ENCODE measurements around the gene ATF6. TPM values are rescaled to one million over a fixed set of nuclear protein-coding genes. Genes with fewer than 3 reads are reported as not detected.
"Not testable (repeated sequence)": the region's sequence is repeated elsewhere in the genome, so short reads cannot be mapped to it uniquely, and the experiment has no call there.

Gene ATF6
- total RNA-seq, 1 donor from 2014 or later = 38.6 TPM

DNA sequence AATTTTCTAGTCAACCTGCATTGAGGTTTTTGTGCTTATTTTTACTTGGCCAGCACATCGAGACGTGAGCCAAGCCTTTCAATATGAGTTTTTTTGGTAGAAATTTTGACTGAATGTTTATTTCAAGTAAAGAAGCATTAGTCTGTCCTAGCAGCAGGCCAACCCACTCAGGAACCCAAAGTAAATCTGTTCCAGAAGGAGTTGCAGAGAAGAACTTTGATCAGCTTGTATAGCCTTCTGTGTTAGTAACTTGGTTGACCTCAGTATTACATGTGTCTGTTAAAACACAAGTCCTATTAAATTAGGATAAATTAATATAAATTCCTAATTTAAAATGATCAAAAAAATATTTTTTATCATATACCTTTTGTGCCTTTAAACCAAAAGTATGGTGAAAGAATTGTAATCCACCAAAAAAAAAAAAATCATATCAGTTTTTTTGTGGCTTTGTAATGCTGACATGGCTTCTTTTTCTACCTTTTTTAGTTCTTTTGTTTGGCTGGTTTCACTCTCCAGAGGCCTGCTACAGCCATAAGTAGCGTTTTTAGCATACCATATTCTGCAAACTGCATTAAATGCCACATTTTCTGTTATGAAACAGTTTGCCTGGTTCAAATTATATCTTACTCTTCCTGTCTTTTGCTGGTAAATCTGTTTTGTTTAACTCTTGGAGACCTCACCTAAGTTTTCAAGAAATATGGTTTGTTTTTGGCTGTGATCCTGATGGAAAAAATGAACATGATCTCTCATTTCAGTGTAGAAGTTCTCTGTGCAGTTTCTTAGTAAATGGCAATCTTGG lies 39.5 kb downstream of the ATF6 start:
- no peaks in the 10 kb centered on the region for H3K27me3 ChIP-seq (ENCODE audit: control insufficient read depth, insufficient read depth, low read length)
- peaks cover 1% of the 10 kb centered on the region for H3K36me3 ChIP-seq (ENCODE audit: control insufficient read depth, insufficient read depth, low read length)
- DNase-seq (ENCODE audit: low read depth) = no peak
- H3K4me3 ChIP-seq (ENCODE audit: low read depth, low read length) = no peak overlapping the region
- TF ChIP-seq, protein P1, sequence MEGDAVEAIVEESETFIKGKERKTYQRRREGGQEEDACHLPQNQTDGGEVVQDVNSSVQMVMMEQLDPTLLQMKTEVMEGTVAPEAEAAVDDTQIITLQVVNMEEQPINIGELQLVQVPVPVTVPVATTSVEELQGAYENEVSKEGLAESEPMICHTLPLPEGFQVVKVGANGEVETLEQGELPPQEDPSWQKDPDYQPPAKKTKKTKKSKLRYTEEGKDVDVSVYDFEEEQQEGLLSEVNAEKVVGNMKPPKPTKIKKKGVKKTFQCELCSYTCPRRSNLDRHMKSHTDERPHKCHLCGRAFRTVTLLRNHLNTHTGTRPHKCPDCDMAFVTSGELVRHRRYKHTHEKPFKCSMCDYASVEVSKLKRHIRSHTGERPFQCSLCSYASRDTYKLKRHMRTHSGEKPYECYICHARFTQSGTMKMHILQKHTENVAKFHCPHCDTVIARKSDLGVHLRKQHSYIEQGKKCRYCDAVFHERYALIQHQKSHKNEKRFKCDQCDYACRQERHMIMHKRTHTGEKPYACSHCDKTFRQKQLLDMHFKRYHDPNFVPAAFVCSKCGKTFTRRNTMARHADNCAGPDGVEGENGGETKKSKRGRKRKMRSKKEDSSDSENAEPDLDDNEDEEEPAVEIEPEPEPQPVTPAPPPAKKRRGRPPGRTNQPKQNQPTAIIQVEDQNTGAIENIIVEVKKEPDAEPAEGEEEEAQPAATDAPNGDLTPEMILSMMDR (IDR thresholded peaks at IDR 0.05; ENCODE audit: insufficient read depth, low read length, poor library complexity, severe bottlenecking) = no peak

DNA sequence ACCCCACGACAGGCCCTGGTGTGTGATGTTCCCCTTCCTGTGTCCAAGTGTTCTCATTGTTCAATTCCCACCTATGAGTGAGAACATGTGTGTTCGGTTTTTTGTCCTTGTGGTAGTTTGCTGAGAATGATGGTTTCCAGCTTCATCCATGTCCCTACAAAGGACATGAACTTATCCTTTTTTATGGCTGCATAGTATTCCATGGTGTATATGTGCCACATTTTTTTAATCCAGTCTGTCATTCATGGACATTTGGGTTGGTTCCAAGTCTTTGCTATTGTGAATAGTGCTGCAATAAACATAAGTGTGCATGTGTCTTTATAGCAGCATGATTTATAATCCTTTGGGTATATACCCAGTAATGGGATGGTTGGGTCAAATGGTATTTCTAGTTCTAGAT lies 43.1 kb downstream of the ATF6 start:
- H3K27me3 ChIP-seq (ENCODE audit: control insufficient read depth, insufficient read depth, low read length); H3K36me3 ChIP-seq (ENCODE audit: control insufficient read depth, insufficient read depth, low read length); DNase-seq (ENCODE audit: low read depth); H3K4me3 ChIP-seq (ENCODE audit: low read depth, low read length): not testable (repeated sequence)

DNA sequence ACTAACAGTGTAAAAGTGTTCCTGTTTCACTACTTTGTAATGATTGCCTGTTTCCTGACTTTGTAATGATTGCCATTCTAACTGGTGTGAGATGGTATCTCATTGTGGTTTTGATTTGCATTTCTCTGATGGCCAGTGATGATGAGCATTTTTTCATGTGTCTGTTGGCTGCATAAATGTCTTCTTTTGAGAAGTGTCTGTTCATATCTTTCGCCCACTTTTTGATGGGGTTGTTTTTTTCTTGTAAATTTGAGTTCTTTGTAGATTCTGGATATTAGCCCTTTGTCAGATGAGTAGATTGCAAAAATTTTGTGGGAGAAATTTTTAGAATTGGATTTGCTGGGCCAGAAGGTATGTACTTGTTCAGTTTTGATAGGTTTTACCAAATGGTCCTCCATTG lies 43.5 kb downstream of the ATF6 start:
- not testable (repeated sequence) for H3K4me3 ChIP-seq (ENCODE audit: low read depth, low read length); H3K36me3 ChIP-seq (ENCODE audit: control insufficient read depth, insufficient read depth, low read length); DNase-seq (ENCODE audit: low read depth); H3K27me3 ChIP-seq (ENCODE audit: control insufficient read depth, insufficient read depth, low read length)

DNA sequence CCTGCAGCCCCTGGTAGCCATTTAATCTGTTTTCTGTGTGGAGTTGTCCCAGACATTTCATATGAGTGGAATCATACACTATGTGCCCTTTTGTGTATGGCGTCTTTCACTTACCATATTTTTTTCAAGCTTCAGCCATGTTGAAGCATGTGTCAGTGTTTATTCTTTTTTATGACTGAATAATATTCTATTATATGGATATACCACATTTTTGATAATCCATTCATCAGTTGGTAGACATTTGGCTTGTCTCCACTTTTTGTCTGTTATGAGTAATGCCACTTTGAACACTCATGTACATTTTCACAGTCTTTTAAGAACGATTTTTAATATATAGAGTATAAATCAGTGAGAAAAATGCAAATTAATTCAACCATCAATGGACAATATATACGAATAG lies 44.7 kb downstream of the ATF6 start:
- Histone ChIP-seq H3K27me3 (ENCODE audit: control insufficient read depth, insufficient read depth, low read length) (no peaks in the 10 kb centered on the region), H3K4me3 (ENCODE audit: low read depth, low read length) (no peak overlapping the region), H3K36me3 (ENCODE audit: control insufficient read depth, insufficient read depth, low read length) (peaks cover 1% of the 10 kb centered on the region)
- TF ChIP-seq, protein P1 (IDR thresholded peaks at IDR 0.05; ENCODE audit: insufficient read depth, low read length, poor library complexity, severe bottlenecking) = no peak
- DNase-seq (ENCODE audit: low read depth) = no peak

DNA sequence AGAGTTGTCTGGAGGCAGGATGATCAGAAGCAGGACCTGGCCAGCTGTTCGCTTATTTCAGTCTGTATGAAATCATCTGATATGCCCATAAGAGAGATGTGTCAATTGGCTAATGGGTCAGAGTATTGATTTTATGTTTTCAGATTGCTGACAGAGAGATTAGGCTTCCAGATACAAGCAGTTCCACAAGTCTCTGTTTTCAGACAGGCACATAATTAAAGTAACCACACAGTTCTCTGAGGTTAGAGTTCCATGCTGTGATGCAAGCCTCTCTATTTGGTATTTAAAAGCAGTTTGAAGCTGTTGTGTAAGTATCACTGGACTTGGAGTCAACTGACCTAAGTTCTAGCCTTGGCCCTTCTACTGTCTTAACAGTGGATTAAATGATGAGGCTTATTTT lies 50.1 kb downstream of the ATF6 start:
- TF ChIP-seq, protein P1 (IDR thresholded peaks at IDR 0.05; ENCODE audit: insufficient read depth, low read length, poor library complexity, severe bottlenecking) = no peak
- H3K36me3 ChIP-seq (ENCODE audit: control insufficient read depth, insufficient read depth, low read length) = no peaks in the 10 kb centered on the region
- DNase-seq (ENCODE audit: low read depth) = no peak
- no peak overlapping the region for H3K4me3 ChIP-seq (ENCODE audit: low read depth, low read length)
- H3K27me3 ChIP-seq (ENCODE audit: control insufficient read depth, insufficient read depth, low read length) = no peaks in the 10 kb centered on the region

DNA sequence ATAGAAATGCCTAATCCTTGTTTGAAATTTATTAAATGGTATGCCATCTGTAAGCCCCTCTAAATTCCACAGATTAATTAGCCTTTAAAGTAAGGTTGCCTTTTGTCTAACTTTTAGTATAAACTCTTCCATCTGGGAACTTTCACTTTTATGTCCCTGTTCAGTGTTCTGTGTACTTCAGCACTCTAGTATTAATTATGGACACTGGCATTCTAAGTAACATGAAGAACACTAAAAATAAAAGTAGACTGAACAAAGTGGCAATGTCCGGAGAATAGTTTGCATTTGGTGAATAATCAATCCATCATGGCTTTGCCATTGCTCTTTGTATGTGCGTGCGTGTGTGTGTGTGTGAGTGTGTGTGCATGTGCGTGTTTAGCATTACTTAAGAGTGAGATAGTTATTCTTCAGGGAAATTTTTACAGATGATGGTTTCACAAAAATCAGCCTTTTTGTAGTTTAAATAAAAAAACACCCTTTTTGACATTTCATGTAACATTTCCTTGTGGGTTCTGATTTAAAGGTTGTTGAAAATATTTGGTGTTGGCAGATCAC lies 51.1 kb downstream of the ATF6 start:
- Histone ChIP-seq H3K4me3 (ENCODE audit: low read depth, low read length) (no peak overlapping the region), H3K27me3 (ENCODE audit: control insufficient read depth, insufficient read depth, low read length) (no peaks in the 10 kb centered on the region), H3K36me3 (ENCODE audit: control insufficient read depth, insufficient read depth, low read length) (no peaks in the 10 kb centered on the region)
- TF ChIP-seq, protein P1 (IDR thresholded peaks at IDR 0.05; ENCODE audit: insufficient read depth, low read length, poor library complexity, severe bottlenecking) = no peak
- DNase-seq (ENCODE audit: low read depth) = no peak

DNA sequence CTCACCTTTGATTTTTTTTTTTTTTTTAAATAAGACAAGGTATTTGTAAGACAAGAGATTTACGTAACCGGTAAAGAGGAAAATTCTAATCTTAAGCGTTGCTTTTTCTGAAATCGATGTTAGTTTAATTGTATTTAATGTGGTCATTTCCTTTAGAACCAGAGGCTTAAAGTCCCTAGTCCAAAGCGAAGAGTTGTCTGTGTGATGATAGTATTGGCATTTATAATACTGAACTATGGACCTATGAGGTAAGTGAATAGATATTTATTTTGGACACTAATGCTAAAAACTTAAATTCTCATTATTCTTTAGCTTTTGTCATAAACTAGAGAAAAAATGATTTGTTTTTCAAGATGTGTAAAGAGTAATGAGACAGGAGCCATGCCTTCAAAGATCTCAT lies 54.8 kb downstream of the ATF6 start:
- Histone ChIP-seq H3K27me3 (ENCODE audit: control insufficient read depth, insufficient read depth, low read length) (no peaks in the 10 kb centered on the region), H3K36me3 (ENCODE audit: control insufficient read depth, insufficient read depth, low read length) (no peaks in the 10 kb centered on the region), H3K4me3 (ENCODE audit: low read depth, low read length) (no peak overlapping the region)
- TF ChIP-seq, protein P1 (IDR thresholded peaks at IDR 0.05; ENCODE audit: insufficient read depth, low read length, poor library complexity, severe bottlenecking) = no peak
- DNase-seq (ENCODE audit: low read depth) = no peak

Measured in kidney epithelial cell (primary cell).